ENCODE data around the gene KLHL33. TPM values are rescaled to one million over a fixed set of nuclear protein-coding genes. Genes with fewer than 3 reads are reported as not detected.

Gene KLHL33
- total and polyA plus RNA-seq, 2 donors from 2014 or later, result 0.24 to 0.72 TPM

DNA sequence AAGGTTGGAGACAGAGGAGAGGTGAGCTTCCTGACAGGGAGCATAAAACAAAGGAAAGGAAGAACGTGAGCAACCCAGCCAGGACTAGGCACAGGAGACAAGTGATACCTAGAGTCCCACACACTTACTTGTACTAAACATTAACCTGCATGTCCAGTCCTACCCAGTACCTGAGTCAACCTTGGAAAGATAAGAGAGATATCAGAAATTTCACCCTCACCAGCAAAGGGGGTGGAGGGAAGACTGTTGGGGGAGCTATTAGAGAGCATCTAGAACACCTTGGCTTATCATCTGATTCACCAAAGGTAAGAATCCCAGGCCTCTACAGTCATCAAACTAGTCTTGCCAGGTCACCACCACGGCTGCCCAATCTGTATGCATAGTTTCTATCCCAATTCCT, 11.1 kb downstream of the KLHL33 start:
- Histone ChIP-seq H3K27me3 (ENCODE audit: control insufficient read depth, insufficient read depth, low read length) (no peaks in the 10 kb centered on the region), H3K4me1 (ENCODE audit: control insufficient read depth in 2 of 3, insufficient read depth in 2 of 3, low read depth in 1 of 3, low read length in 3 of 3) (peaks cover 0 to 2% (median 0%) of the 10 kb centered on the region in 3 donors), H3K9ac (ENCODE audit: low read length in 3 of 3) (no peak overlapping the region), H3K27ac (ENCODE audit: low read depth in 2 of 2, low read length in 2 of 2) (no peak overlapping the region), H3K9me3 (ENCODE audit: control insufficient read depth in 2 of 3, insufficient read depth in 1 of 3, low read length in 3 of 3) (no peaks in the 10 kb centered on the region), H3K4me3 (ENCODE audit: low read length in 3 of 3) (no peak overlapping the region), H3K36me3 (ENCODE audit: control insufficient read depth in 2 of 3, insufficient read depth in 3 of 3, low read length in 3 of 3) (no peaks in the 10 kb centered on the region)
- DNase-seq (no peak), FAIRE-seq (no peak)
- intact Hi-C loops (cut with DNase I), result no loop called here
- no peak for TF ChIP-seq CTCF (IDR thresholded peaks at IDR 0.05; ENCODE audit: borderline replicate concordance, extremely low read depth, insufficient read depth)

GRCh38 chr14:20422886-20423285, 13.1 kb downstream of the KLHL33 start:
- H3K4me1 ChIP-seq (ENCODE audit: control insufficient read depth in 2 of 3, insufficient read depth in 2 of 3, low read depth in 1 of 3, low read length in 3 of 3), result no peaks in the 10 kb centered on the region
- no peak overlapping the region for H3K9ac ChIP-seq (ENCODE audit: low read length in 3 of 3)
- intact Hi-C loops (cut with DNase I), result no loop called here
- H3K36me3 ChIP-seq (ENCODE audit: control insufficient read depth in 2 of 3, insufficient read depth in 3 of 3, low read length in 3 of 3), result no peaks in the 10 kb centered on the region
- no peak for TF ChIP-seq CTCF (IDR thresholded peaks at IDR 0.05; ENCODE audit: borderline replicate concordance, extremely low read depth, insufficient read depth)
- H3K27me3 ChIP-seq (ENCODE audit: control insufficient read depth, insufficient read depth, low read length), result no peaks in the 10 kb centered on the region
- no peak overlapping the region for H3K27ac ChIP-seq (ENCODE audit: low read depth in 2 of 2, low read length in 2 of 2)
- DNase-seq (no peak), FAIRE-seq (no peak)
- no peaks in the 10 kb centered on the region for H3K9me3 ChIP-seq (ENCODE audit: control insufficient read depth in 2 of 3, insufficient read depth in 1 of 3, low read length in 3 of 3)
- no peak overlapping the region for H3K4me3 ChIP-seq (ENCODE audit: low read length in 3 of 3)

- FAIRE-seq, result no peak
- no peak for TF ChIP-seq CTCF (IDR thresholded peaks at IDR 0.05; ENCODE audit: borderline replicate concordance, extremely low read depth, insufficient read depth)
- intact Hi-C loops (cut with DNase I), result no loop called here
Observed at GRCh38 chr14:20421267-20421666, 14.7 kb downstream of the KLHL33 start.

DNA sequence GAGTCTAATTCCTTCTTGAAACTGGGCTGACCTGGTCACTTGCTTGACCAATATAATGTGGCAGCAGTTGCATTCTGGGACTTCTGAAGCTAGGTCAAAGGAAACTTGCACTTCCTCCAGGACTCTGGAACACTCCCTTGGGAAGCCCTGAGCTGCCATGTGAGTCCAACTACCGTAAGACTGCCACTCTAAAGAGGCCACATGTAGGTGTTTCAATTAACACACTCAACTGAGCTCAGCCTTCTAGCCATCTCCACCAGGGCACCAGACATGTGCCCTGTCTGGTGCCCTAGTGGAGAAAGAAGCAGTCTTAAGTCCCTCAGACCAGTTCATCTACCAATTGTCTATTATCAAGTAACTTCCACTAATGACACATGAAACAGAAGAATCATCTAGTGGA, 16.5 kb downstream of the KLHL33 start:
- H3K4me3 ChIP-seq (ENCODE audit: low read length in 3 of 3), result no peak overlapping the region
- TF ChIP-seq CTCF (IDR thresholded peaks at IDR 0.05; ENCODE audit: borderline replicate concordance, extremely low read depth, insufficient read depth), result no peak
- no peaks in the 10 kb centered on the region for H3K9me3 ChIP-seq (ENCODE audit: control insufficient read depth in 2 of 3, insufficient read depth in 1 of 3, low read length in 3 of 3)
- no peak for FAIRE-seq
- no peak overlapping the region for H3K27ac ChIP-seq (ENCODE audit: low read depth in 2 of 2, low read length in 2 of 2)
- H3K36me3 ChIP-seq (ENCODE audit: control insufficient read depth in 2 of 3, insufficient read depth in 3 of 3, low read length in 3 of 3), result no peaks in the 10 kb centered on the region
- intact Hi-C loops (cut with DNase I), result loop anchor here (10.0 kb wide), 1 partner anchor 185 kb away; no protein-coding TSS in a partner anchor
- DNase-seq, result no peak
- H3K9ac ChIP-seq (ENCODE audit: low read length in 3 of 3), result no peak overlapping the region
- H3K27me3 ChIP-seq (ENCODE audit: control insufficient read depth, insufficient read depth, low read length), result no peaks in the 10 kb centered on the region
- H3K4me1 ChIP-seq (ENCODE audit: control insufficient read depth in 2 of 3, insufficient read depth in 2 of 3, low read depth in 1 of 3, low read length in 3 of 3), result peaks cover 0 to 3% (median 0%) of the 10 kb centered on the region in 3 donors

More at GRCh38 chr14:20421267-20421666, 14.7 kb downstream of the KLHL33 start:
- H3K9me3 ChIP-seq (ENCODE audit: control insufficient read depth in 2 of 3, insufficient read depth in 1 of 3, low read length in 3 of 3), result no peaks in the 10 kb centered on the region
- H3K4me3 ChIP-seq (ENCODE audit: low read length in 3 of 3), result no peak overlapping the region
- no peaks in the 10 kb centered on the region for H3K4me1 ChIP-seq (ENCODE audit: control insufficient read depth in 2 of 3, insufficient read depth in 2 of 3, low read depth in 1 of 3, low read length in 3 of 3)
- DNase-seq, result no peak
- no peak overlapping the region for H3K27ac ChIP-seq (ENCODE audit: low read depth in 2 of 2, low read length in 2 of 2)
- H3K27me3 ChIP-seq (ENCODE audit: control insufficient read depth, insufficient read depth, low read length), result no peaks in the 10 kb centered on the region
- no peak overlapping the region for H3K9ac ChIP-seq (ENCODE audit: low read length in 3 of 3)
- no peaks in the 10 kb centered on the region for H3K36me3 ChIP-seq (ENCODE audit: control insufficient read depth in 2 of 3, insufficient read depth in 3 of 3, low read length in 3 of 3)

Measured in kidney (tissue), 14 donors.